A549 (cell line): ENCODE measurements around the gene PLRG1. TPM values are rescaled to one million over a fixed set of nuclear protein-coding genes. Genes with fewer than 3 reads are reported as not detected.

ENCODE experiments used
- ATAC-seq, 2 experiments: fragments of 200-7000 bp in 1 of 2; fragments of >200 bp in 1 of 2; cut with Nextera tagmentation in 1 of 2; cut with Tn5 transposase in 1 of 2; 3 replicates each; pipeline versions ENCODE4 v1.8.0 to v1.9.1; 2018 to 2020; ENCODE audit warnings: mild to moderate bottlenecking in 1 of 2, moderate library complexity in 1 of 2
- CTCF ChIA-PET: fragments of 300-600 bp; sonication (Branson Sonifier 250); formaldehyde crosslinking; extraction: SDS; loops from one replicate; lab custom pipeline; 2021; ENCODE audit warnings: antibody characterized with exemption, inconsistent platforms; lab: Yijun Ruan, JAX
- POLR2A ChIA-PET: fragments of 350-600 bp; formaldehyde crosslinking; extraction: SDS; loops from one replicate; lab custom pipeline; 2021; ENCODE audit warnings: antibody characterized with exemption, inconsistent platforms; lab: Yijun Ruan, JAX
- DNase-seq, 2 experiments: peaks; one replicate each; pipeline versions ENCODE4 v3.0.0 to v3.0.0-alpha.2; 2011 to 2016; ENCODE audit warnings: low read depth in 1 of 2, low spot score in 1 of 2
- FAIRE-seq: peaks from 2 replicates; lab custom pipeline; 2011; peaks lifted over from hg19 to GRCh38; lab: Jason Lieb, UNC
- H3K27ac ChIP-seq, 2 experiments: fragments of >200 bp; sonication (Bioruptor Twin); formaldehyde crosslinking; 3 replicates each; pipeline ENCODE4 v1.5.1; 2016 to 2017
- H3K4me1 ChIP-seq: fragments of >200 bp; sonication (Bioruptor Twin); formaldehyde crosslinking; 3 replicates; pipeline ENCODE4 v1.6.1; 2016
- H3K4me2 ChIP-seq: fragments of >200 bp; sonication (Bioruptor Twin); formaldehyde crosslinking; 3 replicates; pipeline ENCODE4 v1.6.1; 2016
- H3K4me3 ChIP-seq: fragments of >200 bp; sonication (Bioruptor Twin); formaldehyde crosslinking; 3 replicates; pipeline ENCODE4 v1.5.1; 2016
- H3K9me3 ChIP-seq: fragments of >200 bp; sonication (Bioruptor Twin); formaldehyde crosslinking; 3 replicates; pipeline ENCODE4 v1.6.1; 2016
- CBX2 ChIP-seq: fragments of 200-600 bp; sonication (generic); IDR thresholded peaks from 2 replicates; pipeline ENCODE4 v1.6.1; 2016; ENCODE audit warnings: low read depth, mild to moderate bottlenecking, borderline replicate concordance
- CEBPB ChIP-seq, 2 experiments: fragments of >200 bp in 1 of 2; sonication (Bioruptor Twin) in 1 of 2; formaldehyde crosslinking in 1 of 2; IDR thresholded peaks; 2 replicates each; pipeline ENCODE4 v1.6.1; 2012 to 2016
- CHD2 ChIP-seq: fragments of 150-350 bp; IDR thresholded peaks from 2 replicates; pipeline ENCODE4 v1.6.1; 2014; ENCODE audit warnings: low read length; ENCODE audit not compliant: partially characterized antibody
- CHD4 ChIP-seq: fragments of 200-600 bp; sonication (generic); IDR thresholded peaks from 2 replicates; pipeline ENCODE4 v1.6.1; 2016; ENCODE audit warnings: antibody characterized with exemption, mild to moderate bottlenecking, borderline replicate concordance
- EHMT2 ChIP-seq: fragments of 200-600 bp; sonication (generic); IDR thresholded peaks from 2 replicates; pipeline ENCODE4 v1.6.1; 2016; ENCODE audit warnings: antibody characterized with exemption, low read depth, mild to moderate bottlenecking, moderate library complexity
- ESRRA ChIP-seq: fragments of 150-350 bp; IDR thresholded peaks from 2 replicates; pipeline ENCODE4 v1.6.1; 2014; ENCODE audit warnings: mild to moderate bottlenecking, low read length, borderline replicate concordance
- FOSB ChIP-seq: fragments of 250-450 bp; sonication (Bioruptor Pico); IDR thresholded peaks from 2 replicates; pipeline ENCODE4 v1.5.0; 2020; ENCODE audit warnings: mild to moderate bottlenecking, moderate library complexity
- FOSL2 ChIP-seq, 2 experiments: fragments of 450-650 bp in 1 of 2; fragments of >200 bp in 1 of 2; sonication (Bioruptor Twin) in 1 of 2; formaldehyde crosslinking; IDR thresholded peaks; 2 replicates each; pipeline versions ENCODE4 v1.5.0 to v1.6.1; 2016 to 2020; ENCODE audit warnings: mild to moderate bottlenecking in 1 of 2, moderate library complexity in 1 of 2
- FOXS1 ChIP-seq: fragments of 250-450 bp; sonication (Bioruptor Pico); IDR thresholded peaks from 2 replicates; pipeline ENCODE4 v1.5.0; 2020; ENCODE audit warnings: mild to moderate bottlenecking, moderate library complexity
- HDAC2 ChIP-seq: fragments of 200-600 bp; sonication (generic); IDR thresholded peaks from 2 replicates; pipeline ENCODE4 v1.6.1; 2016
- HOXB5 ChIP-seq: fragments of 250-450 bp; sonication (Bioruptor Pico); IDR thresholded peaks from 2 replicates; pipeline ENCODE4 v1.5.0; 2020; ENCODE audit warnings: mild to moderate bottlenecking, moderate library complexity
- JUN ChIP-seq, 2 experiments: fragments of >200 bp; sonication (Bioruptor Twin); formaldehyde crosslinking; IDR thresholded peaks; 2 replicates in 1 of 2; 3 replicates in 1 of 2; pipeline ENCODE4 v1.6.1; 2016 to 2017
- KDM5A ChIP-seq: fragments of 200-600 bp; sonication (generic); IDR thresholded peaks from 2 replicates; pipeline ENCODE4 v1.6.1; 2016; ENCODE audit warnings: antibody characterized with exemption, mild to moderate bottlenecking
- MYC ChIP-seq: IDR thresholded peaks from 2 replicates; pipeline ENCODE4 v1.6.1; 2012; ENCODE audit warnings: mild to moderate bottlenecking, inconsistent platforms, low read length, improper control_type of control experiment, borderline replicate concordance
- NPAS2 ChIP-seq: fragments of 250-450 bp; sonication (Bioruptor Pico); IDR thresholded peaks from 2 replicates; pipeline ENCODE4 v1.8.0; 2022; ENCODE audit warnings: mild to moderate bottlenecking, moderate library complexity, borderline replicate concordance
- PHF8 ChIP-seq: fragments of 200-600 bp; sonication (generic); IDR thresholded peaks from 2 replicates; pipeline ENCODE4 v1.6.1; 2016; ENCODE audit warnings: low read depth, mild to moderate bottlenecking, antibody characterized with exemption, moderate library complexity, borderline replicate concordance
- POLR2A ChIP-seq: IDR thresholded peaks from 2 replicates; pipeline ENCODE4 v1.6.1; 2012; ENCODE audit warnings: mild to moderate bottlenecking, low read length
- RAD21 ChIP-seq, 2 experiments: fragments of >200 bp in 1 of 2; sonication (Bioruptor Twin) in 1 of 2; formaldehyde crosslinking in 1 of 2; IDR thresholded peaks in 1 of 2; conservative IDR thresholded peaks in 1 of 2; 2 replicates in 1 of 2; 3 replicates in 1 of 2; pipeline ENCODE4 v1.6.1; 2012 to 2018; ENCODE audit warnings: inconsistent platforms in 1 of 2
- RFX5 ChIP-seq: fragments of 450-650 bp; IDR thresholded peaks from 2 replicates; pipeline ENCODE4 v1.7.1; 2014; ENCODE audit warnings: antibody characterized with exemption, mild to moderate bottlenecking, moderate library complexity
- RNF2 ChIP-seq: fragments of 200-600 bp; sonication (generic); IDR thresholded peaks from 2 replicates; pipeline ENCODE4 v1.6.1; 2016; ENCODE audit warnings: low read depth, mild to moderate bottlenecking, antibody characterized with exemption, moderate library complexity, borderline replicate concordance
- SMC3 ChIP-seq: fragments of >200 bp; sonication (Bioruptor Twin); formaldehyde crosslinking; IDR thresholded peaks from 3 replicates; pipeline ENCODE4 v1.6.1; 2018; ENCODE audit warnings: inconsistent platforms
- ZNF302 ChIP-seq: fragments of 250-450 bp; sonication (Bioruptor Pico); IDR thresholded peaks from 2 replicates; pipeline ENCODE4 v1.9.0; 2021; ENCODE audit warnings: inconsistent platforms, mild to moderate bottlenecking, moderate library complexity
- WGBS: methylation state at CpG from one replicate; pipeline ENCODE4 v1.1.6; 2017; ENCODE audit errors: missing lambda C conversion rate; 5-methylcytosine and 5-hydroxymethylcytosine counted together
- polyA minus RNA-seq: library from RNA; depleted of rRNA, polyadenylated mRNA; stranded (reverse); fragments of >200 nt; gene quantifications from 2 replicates; pipeline ENCODE4 v1.2.3, GENCODE V29; 2011; rRNA and poly(A)+ RNA removed
- polyA plus RNA-seq, 4 experiments: library from polyadenylated mRNA; depleted of rRNA in 3 of 4; stranded (reverse); fragments of >200 nt; fragmentation: RNase III in 1 of 4; extraction: RNeasy Plus Mini Kit Qiagen cat#74134 plus additional on column Dnase treatment in 1 of 4; gene quantifications; 2 replicates in 3 of 4; 3 replicates in 1 of 4; pipeline ENCODE4 v1.2.3, GENCODE V29; 2011 to 2017
- TF ChIP-seq, protein P1 (sequence below): fragments of >200 bp; sonication (Bioruptor Twin); formaldehyde crosslinking; IDR thresholded peaks from 3 replicates; pipeline ENCODE4 v1.5.1; 2016
- TF ChIP-seq, protein P2 (sequence below): fragments of 200-600 bp; sonication (generic); IDR thresholded peaks from 2 replicates; pipeline ENCODE4 v1.6.1; 2016; ENCODE audit warnings: antibody characterized with exemption, mild to moderate bottlenecking, moderate library complexity
- TF ChIP-seq, protein P3 (sequence below): fragments of 150-350 bp; IDR thresholded peaks from 2 replicates; pipeline ENCODE4 v1.6.1; 2014; ENCODE audit warnings: low read depth, mild to moderate bottlenecking, low read length
- TF ChIP-seq, protein P4 (sequence below): IDR thresholded peaks from 2 replicates; pipeline ENCODE4 v1.6.1; 2012
- TF ChIP-seq, protein P5 (sequence below): IDR thresholded peaks from 2 replicates; pipeline ENCODE4 v1.6.1; 2012
- TF ChIP-seq, protein P6 (sequence below): fragments of >200 bp; sonication (Bioruptor Twin); formaldehyde crosslinking; IDR thresholded peaks from 2 replicates; pipeline ENCODE4 v1.6.1; 2016

The PLRG1 gene
- polyA plus RNA-seq (2011; rRNA removed) (120 and 123 TPM in 2 replicates), polyA plus RNA-seq (2017; fragmentation: RNase III; extraction: RNeasy Plus Mini Kit Qiagen cat#74134 plus additional on column Dnase treatment) (50.4 to 52.0 TPM (median 50.4 TPM) in 3 replicates), polyA minus RNA-seq (78.3 and 96.3 TPM in 2 replicates)
- polyA plus RNA-seq (2012; cell fraction: cytosol; rRNA removed) = 44.9 and 55.6 TPM in 2 replicates
- polyA plus RNA-seq (2012; cell fraction: nucleus; rRNA removed) = 33.0 and 41.6 TPM in 2 replicates

DNA sequence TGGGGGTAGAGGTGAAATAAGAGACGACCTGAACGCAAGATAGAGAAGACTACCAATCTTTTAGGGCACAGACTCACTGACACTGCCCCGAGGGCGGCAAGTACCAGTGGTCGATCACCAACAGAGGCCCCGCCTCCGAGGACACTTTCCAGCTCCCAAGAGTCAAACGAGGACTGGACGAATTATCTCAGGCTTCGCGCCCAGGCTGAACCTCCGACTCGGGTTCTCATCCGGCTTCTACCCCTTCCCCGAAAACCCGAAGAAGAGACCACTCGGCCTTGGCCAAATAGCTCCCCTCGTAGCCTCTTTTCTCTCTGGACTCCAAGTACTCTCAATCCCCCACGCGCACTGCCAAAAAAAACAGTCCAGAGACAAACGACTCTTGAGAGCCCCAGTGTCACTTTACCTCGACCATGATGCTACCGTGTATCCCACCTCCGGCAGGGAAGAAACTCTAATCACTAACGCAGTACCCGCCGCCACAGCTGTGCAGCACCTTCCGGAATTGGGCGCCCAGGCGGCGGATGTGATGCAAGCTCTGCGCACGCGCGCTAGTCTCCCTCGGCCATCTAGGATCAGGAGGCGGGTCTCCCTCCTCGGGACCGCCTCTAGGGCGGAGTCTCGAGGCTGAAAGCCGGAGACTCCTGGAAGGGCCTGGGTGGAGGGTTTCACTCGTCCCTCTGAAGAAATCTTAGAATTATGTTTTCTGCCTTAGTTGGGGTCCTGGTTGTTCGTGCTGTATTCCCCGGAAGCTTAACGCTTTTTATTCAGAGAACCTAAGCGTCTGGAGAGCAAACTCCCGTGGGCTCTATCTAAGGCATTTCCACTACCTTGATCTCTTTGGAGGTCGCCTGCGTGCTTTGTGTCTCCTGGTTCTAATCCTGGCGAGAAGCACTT, at the start of gene PLRG1:
PLRG1 (minus strand) TSS at position 507 of the 897 bp plus-strand sequence; CDS start at position 415, 92 bp downstream.
- no peaks in the 10 kb centered on the region for H3K9me3 ChIP-seq
- peak within 1 kb of the TSS; percentile 86 for H3K4me2 ChIP-seq
- FAIRE-seq (no peak), ATAC-seq (peak; percentile 98), DNase-seq (peak; percentile 64 to 92)
- CTCF ChIA-PET = interaction anchor here (0.8 to 6.6 kb wide), 10 partner anchors 9 to 150 kb away, joined by 3 to 178 read pairs (median 4); no protein-coding TSS in a partner anchor
- peak within 1 kb of the TSS; percentile 93 for H3K4me3 ChIP-seq
- under 1% methylated on average over 31 of the region's 51 CpGs for WGBS
- H3K4me1 ChIP-seq = peaks cover 17% of the 10 kb centered on the region; the same call in 2 of the 3 replicates
- POLR2A ChIA-PET = interaction anchor here (0.8 to 0.9 kb wide), 3 partner anchors 14 to 77 kb away, joined by 4 to 6 read pairs (median 5); no protein-coding TSS in a partner anchor
- H3K27ac ChIP-seq = peak within 1 kb of the TSS; percentile 79 to 91
- TF ChIP-seq HOXB5 = no peak
- TF ChIP-seq ZNF302 (CRISPR knock-in tag) = no peak
- TF ChIP-seq CEBPB (IDR thresholded peaks at IDR 0.05) = peak in 1 of 2 experiments; percentile 31; a peak in 1 of 4 replicates
- TF ChIP-seq RAD21 (conservative IDR thresholded peaks at IDR 0.05 in 1 of 2, IDR thresholded peaks at IDR 0.05 in 1 of 2) = no peak
- TF ChIP-seq, protein P1, sequence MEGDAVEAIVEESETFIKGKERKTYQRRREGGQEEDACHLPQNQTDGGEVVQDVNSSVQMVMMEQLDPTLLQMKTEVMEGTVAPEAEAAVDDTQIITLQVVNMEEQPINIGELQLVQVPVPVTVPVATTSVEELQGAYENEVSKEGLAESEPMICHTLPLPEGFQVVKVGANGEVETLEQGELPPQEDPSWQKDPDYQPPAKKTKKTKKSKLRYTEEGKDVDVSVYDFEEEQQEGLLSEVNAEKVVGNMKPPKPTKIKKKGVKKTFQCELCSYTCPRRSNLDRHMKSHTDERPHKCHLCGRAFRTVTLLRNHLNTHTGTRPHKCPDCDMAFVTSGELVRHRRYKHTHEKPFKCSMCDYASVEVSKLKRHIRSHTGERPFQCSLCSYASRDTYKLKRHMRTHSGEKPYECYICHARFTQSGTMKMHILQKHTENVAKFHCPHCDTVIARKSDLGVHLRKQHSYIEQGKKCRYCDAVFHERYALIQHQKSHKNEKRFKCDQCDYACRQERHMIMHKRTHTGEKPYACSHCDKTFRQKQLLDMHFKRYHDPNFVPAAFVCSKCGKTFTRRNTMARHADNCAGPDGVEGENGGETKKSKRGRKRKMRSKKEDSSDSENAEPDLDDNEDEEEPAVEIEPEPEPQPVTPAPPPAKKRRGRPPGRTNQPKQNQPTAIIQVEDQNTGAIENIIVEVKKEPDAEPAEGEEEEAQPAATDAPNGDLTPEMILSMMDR = no peak
- no peak for TF ChIP-seq MYC
- TF ChIP-seq NPAS2 (CRISPR knock-in tag) = no peak
- TF ChIP-seq FOSB (CRISPR knock-in tag) = no peak
- TF ChIP-seq, protein P2, sequence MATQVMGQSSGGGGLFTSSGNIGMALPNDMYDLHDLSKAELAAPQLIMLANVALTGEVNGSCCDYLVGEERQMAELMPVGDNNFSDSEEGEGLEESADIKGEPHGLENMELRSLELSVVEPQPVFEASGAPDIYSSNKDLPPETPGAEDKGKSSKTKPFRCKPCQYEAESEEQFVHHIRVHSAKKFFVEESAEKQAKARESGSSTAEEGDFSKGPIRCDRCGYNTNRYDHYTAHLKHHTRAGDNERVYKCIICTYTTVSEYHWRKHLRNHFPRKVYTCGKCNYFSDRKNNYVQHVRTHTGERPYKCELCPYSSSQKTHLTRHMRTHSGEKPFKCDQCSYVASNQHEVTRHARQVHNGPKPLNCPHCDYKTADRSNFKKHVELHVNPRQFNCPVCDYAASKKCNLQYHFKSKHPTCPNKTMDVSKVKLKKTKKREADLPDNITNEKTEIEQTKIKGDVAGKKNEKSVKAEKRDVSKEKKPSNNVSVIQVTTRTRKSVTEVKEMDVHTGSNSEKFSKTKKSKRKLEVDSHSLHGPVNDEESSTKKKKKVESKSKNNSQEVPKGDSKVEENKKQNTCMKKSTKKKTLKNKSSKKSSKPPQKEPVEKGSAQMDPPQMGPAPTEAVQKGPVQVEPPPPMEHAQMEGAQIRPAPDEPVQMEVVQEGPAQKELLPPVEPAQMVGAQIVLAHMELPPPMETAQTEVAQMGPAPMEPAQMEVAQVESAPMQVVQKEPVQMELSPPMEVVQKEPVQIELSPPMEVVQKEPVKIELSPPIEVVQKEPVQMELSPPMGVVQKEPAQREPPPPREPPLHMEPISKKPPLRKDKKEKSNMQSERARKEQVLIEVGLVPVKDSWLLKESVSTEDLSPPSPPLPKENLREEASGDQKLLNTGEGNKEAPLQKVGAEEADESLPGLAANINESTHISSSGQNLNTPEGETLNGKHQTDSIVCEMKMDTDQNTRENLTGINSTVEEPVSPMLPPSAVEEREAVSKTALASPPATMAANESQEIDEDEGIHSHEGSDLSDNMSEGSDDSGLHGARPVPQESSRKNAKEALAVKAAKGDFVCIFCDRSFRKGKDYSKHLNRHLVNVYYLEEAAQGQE = no peak
- no peak for TF ChIP-seq CHD2
- TF ChIP-seq JUN (IDR thresholded peaks at IDR 0.05) = peak; percentile 41 to 59; a peak in 3 of 5 replicates
- TF ChIP-seq POLR2A = peak; percentile 79
- no peak for TF ChIP-seq RNF2
- TF ChIP-seq, protein P3, sequence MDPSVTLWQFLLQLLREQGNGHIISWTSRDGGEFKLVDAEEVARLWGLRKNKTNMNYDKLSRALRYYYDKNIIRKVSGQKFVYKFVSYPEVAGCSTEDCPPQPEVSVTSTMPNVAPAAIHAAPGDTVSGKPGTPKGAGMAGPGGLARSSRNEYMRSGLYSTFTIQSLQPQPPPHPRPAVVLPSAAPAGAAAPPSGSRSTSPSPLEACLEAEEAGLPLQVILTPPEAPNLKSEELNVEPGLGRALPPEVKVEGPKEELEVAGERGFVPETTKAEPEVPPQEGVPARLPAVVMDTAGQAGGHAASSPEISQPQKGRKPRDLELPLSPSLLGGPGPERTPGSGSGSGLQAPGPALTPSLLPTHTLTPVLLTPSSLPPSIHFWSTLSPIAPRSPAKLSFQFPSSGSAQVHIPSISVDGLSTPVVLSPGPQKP = no peak
- no peak for TF ChIP-seq HDAC2
- no peak for TF ChIP-seq FOSL2 (IDR thresholded peaks at IDR 0.05)
- no peak for TF ChIP-seq FOSL2 (CRISPR knock-in tag; IDR thresholded peaks at IDR 0.05)
- TF ChIP-seq EHMT2 = no peak
- TF ChIP-seq PHF8 = peak; percentile 45; the same call in 1 of the 2 replicates
- TF ChIP-seq CHD4 = no peak
- TF ChIP-seq, protein P4, sequence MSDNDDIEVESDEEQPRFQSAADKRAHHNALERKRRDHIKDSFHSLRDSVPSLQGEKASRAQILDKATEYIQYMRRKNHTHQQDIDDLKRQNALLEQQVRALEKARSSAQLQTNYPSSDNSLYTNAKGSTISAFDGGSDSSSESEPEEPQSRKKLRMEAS = no peak
- TF ChIP-seq, protein P5, sequence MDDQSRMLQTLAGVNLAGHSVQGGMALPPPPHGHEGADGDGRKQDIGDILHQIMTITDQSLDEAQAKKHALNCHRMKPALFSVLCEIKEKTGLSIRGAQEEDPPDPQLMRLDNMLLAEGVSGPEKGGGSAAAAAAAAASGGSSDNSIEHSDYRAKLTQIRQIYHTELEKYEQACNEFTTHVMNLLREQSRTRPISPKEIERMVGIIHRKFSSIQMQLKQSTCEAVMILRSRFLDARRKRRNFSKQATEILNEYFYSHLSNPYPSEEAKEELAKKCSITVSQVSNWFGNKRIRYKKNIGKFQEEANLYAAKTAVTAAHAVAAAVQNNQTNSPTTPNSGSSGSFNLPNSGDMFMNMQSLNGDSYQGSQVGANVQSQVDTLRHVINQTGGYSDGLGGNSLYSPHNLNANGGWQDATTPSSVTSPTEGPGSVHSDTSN = no peak
- no peak for TF ChIP-seq CBX2
- TF ChIP-seq RFX5 = no peak
- no peak for TF ChIP-seq FOXS1 (CRISPR knock-in tag)
- TF ChIP-seq, protein P6, sequence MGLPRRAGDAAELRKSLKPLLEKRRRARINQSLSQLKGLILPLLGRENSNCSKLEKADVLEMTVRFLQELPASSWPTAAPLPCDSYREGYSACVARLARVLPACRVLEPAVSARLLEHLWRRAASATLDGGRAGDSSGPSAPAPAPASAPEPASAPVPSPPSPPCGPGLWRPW = no peak
- TF ChIP-seq KDM5A = 0 out of 2 replicates have a peak, but pooled peaks have one; percentile 23
- TF ChIP-seq ESRRA = no peak
- TF ChIP-seq SMC3 = no peak
